HG02885 (cell line): Measurements from ENCODE around the gene MYPN.
"Not testable (repeated sequence)": the region's sequence is repeated elsewhere in the genome, so short reads cannot be mapped to it uniquely, and the experiment has no call there.

Experiments
- ATAC-seq: cut with Tn5 transposase; IDR thresholded peaks from one replicate; pipeline ENCODE4 v1.9.1; 2021; ENCODE audit warnings: mild to moderate bottlenecking; ENCODE audit not compliant: unreplicated experiment, poor library complexity

MYPN gene

GRCh38 chr10:68109331-68109730 is at the start of gene MYPN:
MYPN (plus strand) TSS chr10:68109488; CDS start chr10:68121439, 11,951 bp downstream.
- ATAC-seq = no peak

- ATAC-seq = no peak
Observed at GRCh38 chr10:68067029-68067428, 42.3 kb upstream of the MYPN start.

GRCh38 chr10:68067508-68067907 is 41.8 kb upstream of the MYPN start:
- ATAC-seq = no peak

GRCh38 chr10:68073631-68074030 is 35.7 kb upstream of the MYPN start:
- ATAC-seq = no peak

- ATAC-seq = no peak
Observed at GRCh38 chr10:68074031-68074774, 35.1 kb upstream of the MYPN start.

GRCh38 chr10:68074775-68075549 is 34.3 kb upstream of the MYPN start, which contains the start of gene HERC4:
HERC4 (minus strand) TSS chr10:68075283; CDS start chr10:68073108, 2,175 bp downstream.
- ATAC-seq = peak; percentile 86

GRCh38 chr10:68075550-68076004 is 33.7 kb upstream of the MYPN start:
- no peak for ATAC-seq

- ATAC-seq = not testable (repeated sequence)
Observed at GRCh38 chr10:68076081-68076480, 33.2 kb upstream of the MYPN start.

GRCh38 chr10:68077026-68077425 is 32.3 kb upstream of the MYPN start:
- no peak for ATAC-seq

- ATAC-seq = no peak
Observed at GRCh38 chr10:68079434-68079833, 29.9 kb upstream of the MYPN start.

GRCh38 chr10:68080853-68081431 is 28.3 kb upstream of the MYPN start:
- no peak for ATAC-seq

GRCh38 chr10:68081916-68082315 is 27.4 kb upstream of the MYPN start:
- ATAC-seq = no peak

GRCh38 chr10:68082872-68083271 is 26.4 kb upstream of the MYPN start:
- no peak for ATAC-seq

GRCh38 chr10:68083953-68084352 is 25.3 kb upstream of the MYPN start:
- no peak for ATAC-seq

- ATAC-seq = no peak
Observed at GRCh38 chr10:68084469-68084868, 24.8 kb upstream of the MYPN start.

- ATAC-seq = no peak
Observed at GRCh38 chr10:68086011-68086410, 23.3 kb upstream of the MYPN start.

GRCh38 chr10:68086910-68087684 is 22.2 kb upstream of the MYPN start:
- no peak for ATAC-seq

- ATAC-seq = no peak
Observed at GRCh38 chr10:68087685-68088401, 21.4 kb upstream of the MYPN start.

- ATAC-seq = peak; percentile 82
Observed at GRCh38 chr10:68088740-68089139, 20.5 kb upstream of the MYPN start.

- no peak for ATAC-seq
Observed at GRCh38 chr10:68090586-68090985, 18.7 kb upstream of the MYPN start.
